Body of pancreas (tissue), 4 donors: Measurements from ENCODE around the gene ASB8.

Experiments used
- CTCF ChIP-seq, 7 experiments: fragments of 450-650 bp in 4 of 7; fragments of 200-600 bp in 3 of 7; sonication (generic) in 3 of 7; IDR thresholded peaks; one replicate each; pipeline ENCODE4 v1.5.1; 2016 to 2019; ENCODE audit warnings: antibody characterized with exemption in 7 of 7
- POLR2A ChIP-seq, 3 donors: fragments of 450-650 bp; IDR thresholded peaks; one replicate each; pipeline ENCODE4 v1.6.1; 2016; ENCODE audit warnings: antibody characterized with exemption in 3 of 3, mild to moderate bottlenecking in 2 of 3

GRCh38 chr12:48156652-48157017 is 680 bp downstream of the ASB8 start:
- TF ChIP-seq CTCF (IDR thresholded peaks at IDR 0.05) = no peak
- no peak for TF ChIP-seq POLR2A (IDR thresholded peaks at IDR 0.05)
